Erythroblast (primary cell): ENCODE measurements around the gene KIF5A.

Experiments
- GATA1 ChIP-seq: IDR thresholded peaks from 2 replicates; pipeline ENCODE4 v1.6.1; 2011; ENCODE audit warnings: low read depth, mild to moderate bottlenecking, control low read depth, low read length, moderate library complexity
- POLR2A ChIP-seq: IDR thresholded peaks from 2 replicates; pipeline ENCODE4 v1.6.1; 2011; ENCODE audit warnings: mild to moderate bottlenecking, low read length

- TF ChIP-seq POLR2A: no peak
- TF ChIP-seq GATA1: no peak
These were observed 73.5 kb downstream of the KIF5A start for GRCh38 chr12:57623385-57623784.
